ENCODE measurements around the gene KCNMA1. TPM values are rescaled to one million over a fixed set of nuclear protein-coding genes. Genes with fewer than 3 reads are reported as not detected.

Gene KCNMA1
- polyA plus RNA-seq, 6 donors from 2014 or later, result not detected

DNA sequence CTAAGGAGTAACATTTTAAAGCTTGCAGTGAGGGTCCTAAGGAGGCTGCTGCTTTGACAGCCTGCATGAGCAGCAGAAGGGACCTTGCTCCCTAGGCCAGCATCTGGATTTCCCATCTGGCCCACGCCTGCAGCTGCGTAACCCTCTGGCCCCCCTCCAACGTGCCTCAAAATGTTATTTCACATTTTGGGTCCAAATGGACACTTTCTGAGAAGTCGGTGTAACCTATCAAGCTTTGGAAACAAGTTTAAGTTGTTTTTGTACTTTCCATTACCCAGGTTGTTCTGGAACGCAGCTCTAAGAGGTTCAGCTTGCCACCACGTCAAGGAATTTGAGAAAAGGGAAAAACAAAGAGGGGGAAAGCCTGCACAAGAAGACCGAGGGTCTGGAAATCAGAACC, 338.3 kb downstream of the KCNMA1 start:
- no peaks in the 10 kb centered on the region for H3K4me1 Mint-ChIP-seq
- H3K36me3 Mint-ChIP-seq, result peaks cover 0 to 6% of the 10 kb centered on the region in 2 donors
- ATAC-seq (ENCODE audit: low read depth in 2 of 2) (no peak), DNase-seq (no peak)
- H3K4me3 Mint-ChIP-seq, result no peak overlapping the region
- peaks cover 0 to 10% (median 0%) of the 10 kb centered on the region in 3 donors for H3K27me3 Mint-ChIP-seq
- no peak overlapping the region for H3K27ac Mint-ChIP-seq
- H3K9me3 Mint-ChIP-seq, result peaks cover 2 to 23% (median 11%) of the 10 kb centered on the region in 7 donors

DNA sequence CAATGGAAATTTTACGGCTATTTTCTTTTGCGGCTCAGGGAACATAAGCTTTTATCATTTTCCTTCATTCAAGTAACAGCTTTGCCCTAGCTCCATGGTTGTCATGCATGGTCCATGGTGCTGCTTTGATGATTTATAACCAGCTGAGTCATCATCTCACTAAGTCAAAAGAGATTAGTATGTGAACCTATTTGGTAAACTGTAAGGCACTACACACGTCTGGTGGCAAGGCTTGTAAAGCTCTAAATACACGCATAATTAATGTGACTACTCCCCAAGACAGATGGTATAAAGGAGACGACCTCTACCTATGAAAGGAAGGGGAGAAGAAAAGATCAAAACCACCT, 340.2 kb downstream of the KCNMA1 start:
- no peak for DNase-seq
- Mint-ChIP-seq H3K36me3 (peaks cover 0 to 3% of the 10 kb centered on the region in 2 donors), H3K9me3 (peaks cover under 1 to 7% (median 3%) of the 10 kb centered on the region in 7 donors), H3K27ac (no peak overlapping the region), H3K4me1 (no peaks in the 10 kb centered on the region), H3K4me3 (no peak overlapping the region), H3K27me3 (peaks cover 0 to 10% (median 6%) of the 10 kb centered on the region in 3 donors)
- no peak for ATAC-seq (ENCODE audit: low read depth in 2 of 2)

- Mint-ChIP-seq H3K4me1 (no peaks in the 10 kb centered on the region), H3K4me3 (no peak overlapping the region), H3K36me3 (no peaks in the 10 kb centered on the region), H3K27ac (peak overlapping the region in 1 of 6 donors; percentile 52), H3K27me3 (peaks cover 0 to 8% (median 7%) of the 10 kb centered on the region in 3 donors), H3K9me3 (peaks cover 0 to 4% (median 0%) of the 10 kb centered on the region in 7 donors)
- no peak for DNase-seq
- no peak for ATAC-seq (ENCODE audit: low read depth in 2 of 2)
Measured at GRCh38 chr10:77296534-77297392, 340.8 kb downstream of the KCNMA1 start.

DNA sequence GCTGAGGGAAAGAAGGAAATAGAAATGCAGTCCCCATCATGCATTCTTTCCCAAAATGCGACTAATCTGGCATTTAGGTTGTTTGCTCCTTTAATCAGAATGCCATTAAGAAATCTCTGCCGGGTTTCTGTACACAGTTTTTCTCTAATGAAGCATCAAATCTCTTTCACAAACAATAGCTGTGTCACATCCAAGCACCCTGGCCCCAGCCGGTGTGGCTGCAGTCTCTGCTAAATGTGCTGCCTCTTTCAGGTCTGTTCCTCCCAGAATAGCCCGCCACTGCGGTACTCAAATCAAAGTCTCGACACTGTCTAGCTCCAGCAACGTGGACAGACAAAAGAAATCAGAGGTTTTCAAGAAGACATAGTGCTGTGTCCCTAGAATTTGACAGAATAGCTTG, 343.8 kb downstream of the KCNMA1 start:
- no peak for ATAC-seq (ENCODE audit: low read depth in 2 of 2)
- no peaks in the 10 kb centered on the region for H3K36me3 Mint-ChIP-seq
- H3K9me3 Mint-ChIP-seq, result peaks cover 0 to 4% (median 0%) of the 10 kb centered on the region in 7 donors
- H3K4me1 Mint-ChIP-seq, result no peaks in the 10 kb centered on the region
- no peak overlapping the region for H3K27ac Mint-ChIP-seq
- H3K4me3 Mint-ChIP-seq, result no peak overlapping the region
- DNase-seq, result no peak
- peaks cover 16 to 20% (median 17%) of the 10 kb centered on the region in 3 donors for H3K27me3 Mint-ChIP-seq

- Mint-ChIP-seq H3K27me3 (peaks cover 16 to 20% (median 17%) of the 10 kb centered on the region in 3 donors), H3K4me3 (no peak overlapping the region), H3K27ac (no peak overlapping the region), H3K4me1 (no peaks in the 10 kb centered on the region), H3K9me3 (peaks cover 0 to 4% (median 0%) of the 10 kb centered on the region in 7 donors), H3K36me3 (no peaks in the 10 kb centered on the region)
- no peak for DNase-seq
- no peak for ATAC-seq (ENCODE audit: low read depth in 2 of 2)
Measured at GRCh38 chr10:77293347-77293746, 344.3 kb downstream of the KCNMA1 start.

- H3K4me1 Mint-ChIP-seq, result no peaks in the 10 kb centered on the region
- no peaks in the 10 kb centered on the region for H3K36me3 Mint-ChIP-seq
- no peak overlapping the region for H3K4me3 Mint-ChIP-seq
- no peak for DNase-seq
- ATAC-seq (ENCODE audit: low read depth in 2 of 2), result no peak
- peaks cover 0 to 4% (median 0%) of the 10 kb centered on the region in 7 donors for H3K9me3 Mint-ChIP-seq
- H3K27me3 Mint-ChIP-seq, result peaks cover 16 to 27% (median 19%) of the 10 kb centered on the region in 3 donors
- no peak overlapping the region for H3K27ac Mint-ChIP-seq
Measured at GRCh38 chr10:77291596-77292505, 345.8 kb downstream of the KCNMA1 start.

DNA sequence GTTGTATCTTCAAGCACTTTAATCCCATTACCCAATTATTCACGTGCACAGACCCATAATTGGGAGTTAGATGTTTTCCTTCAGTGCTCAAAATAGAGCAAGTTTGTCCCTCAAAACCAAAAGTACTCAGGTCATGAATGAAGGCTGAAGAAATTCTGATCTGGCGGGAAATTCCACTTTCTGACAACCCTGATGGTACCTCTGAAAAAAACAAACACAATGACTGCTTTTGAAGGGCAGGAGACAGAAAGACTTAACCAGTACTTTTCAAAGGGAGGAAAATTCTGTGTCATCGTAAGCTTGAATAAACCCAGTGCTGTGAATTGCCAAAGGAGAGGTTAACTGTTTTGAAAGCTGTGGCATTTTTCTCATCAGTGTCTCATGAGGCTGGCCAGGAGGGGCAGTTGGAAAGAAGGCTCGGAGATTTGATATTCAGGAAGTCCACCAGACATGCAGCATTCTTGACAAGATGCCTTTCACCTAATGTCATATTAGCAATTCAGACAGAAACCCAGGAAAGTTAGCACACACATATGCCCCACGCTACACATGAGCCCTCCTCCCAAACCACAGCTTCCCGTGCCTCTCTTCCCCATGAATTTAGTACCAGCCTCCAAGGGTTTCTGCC, 347.0 kb downstream of the KCNMA1 start:
- Mint-ChIP-seq H3K9me3 (no peaks in the 10 kb centered on the region), H3K27ac (peak overlapping the region in 1 of 6 donors; percentile 24), H3K4me3 (no peak overlapping the region), H3K4me1 (no peaks in the 10 kb centered on the region), H3K36me3 (no peaks in the 10 kb centered on the region), H3K27me3 (peaks cover 16 to 38% (median 25%) of the 10 kb centered on the region in 3 donors)
- no peak for ATAC-seq (ENCODE audit: low read depth in 2 of 2)
- no peak for DNase-seq

GRCh38 chr10:77289790-77290189, 347.8 kb downstream of the KCNMA1 start:
- H3K9me3 Mint-ChIP-seq, result no peaks in the 10 kb centered on the region
- no peaks in the 10 kb centered on the region for H3K4me1 Mint-ChIP-seq
- no peak overlapping the region for H3K27ac Mint-ChIP-seq
- DNase-seq (no peak), ATAC-seq (ENCODE audit: low read depth in 2 of 2) (no peak)
- peaks cover 16 to 40% (median 25%) of the 10 kb centered on the region in 3 donors for H3K27me3 Mint-ChIP-seq
- no peaks in the 10 kb centered on the region for H3K36me3 Mint-ChIP-seq
- no peak overlapping the region for H3K4me3 Mint-ChIP-seq

GRCh38 chr10:77289027-77289501, 348.5 kb downstream of the KCNMA1 start:
- peak overlapping the region in 2 of 6 donors; percentile 7 to 24 for H3K27ac Mint-ChIP-seq
- no peaks in the 10 kb centered on the region for H3K36me3 Mint-ChIP-seq
- H3K4me1 Mint-ChIP-seq, result no peaks in the 10 kb centered on the region
- no peak for DNase-seq
- H3K27me3 Mint-ChIP-seq, result peaks cover 17 to 41% (median 26%) of the 10 kb centered on the region in 3 donors
- H3K4me3 Mint-ChIP-seq, result no peak overlapping the region
- H3K9me3 Mint-ChIP-seq, result no peaks in the 10 kb centered on the region
- no peak for ATAC-seq (ENCODE audit: low read depth in 2 of 2)

DNA sequence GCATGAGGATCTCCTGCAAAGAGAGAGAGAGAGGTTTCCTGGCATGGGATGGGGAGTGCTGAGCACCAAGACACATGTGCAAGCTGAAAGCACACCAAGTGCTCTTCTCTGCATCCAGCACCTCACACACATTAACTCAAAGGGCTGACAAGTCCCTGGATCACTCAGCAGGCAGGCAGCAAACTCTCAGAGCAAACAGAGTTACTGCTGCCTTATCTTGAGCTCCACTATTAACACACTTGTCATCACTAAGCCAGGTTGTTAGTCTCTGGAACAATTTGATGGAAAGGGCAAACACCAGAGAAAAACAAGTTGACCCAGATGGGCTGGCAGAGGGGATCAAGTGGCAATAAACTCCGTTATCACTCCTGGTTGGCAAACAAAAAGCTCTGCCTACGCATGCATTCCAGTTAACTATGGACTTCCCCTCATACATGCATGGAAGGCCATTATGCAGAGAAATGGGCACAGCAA, 349.9 kb downstream of the KCNMA1 start:
- H3K9me3 Mint-ChIP-seq, result peaks cover 0 to 5% (median 0%) of the 10 kb centered on the region in 7 donors
- H3K4me1 Mint-ChIP-seq, result no peaks in the 10 kb centered on the region
- H3K27ac Mint-ChIP-seq, result no peak overlapping the region
- H3K4me3 Mint-ChIP-seq, result no peak overlapping the region
- ATAC-seq (ENCODE audit: low read depth in 2 of 2), result no peak
- no peaks in the 10 kb centered on the region for H3K36me3 Mint-ChIP-seq
- DNase-seq, result no peak
- peaks cover 24 to 44% (median 33%) of the 10 kb centered on the region in 3 donors for H3K27me3 Mint-ChIP-seq

- Mint-ChIP-seq H3K4me3 (no peak overlapping the region), H3K27me3 (peaks cover 32 to 47% (median 37%) of the 10 kb centered on the region in 3 donors), H3K9me3 (peaks cover 0 to 5% (median 0%) of the 10 kb centered on the region in 7 donors), H3K36me3 (no peaks in the 10 kb centered on the region), H3K27ac (no peak overlapping the region), H3K4me1 (peaks cover 4 to 5% (median 4%) of the 10 kb centered on the region in 3 donors)
- no peak for ATAC-seq (ENCODE audit: low read depth in 2 of 2)
- no peak for DNase-seq
Measured at GRCh38 chr10:77286531-77287508, 350.8 kb downstream of the KCNMA1 start.
